Upper lobe of left lung (tissue), 4 donors: ENCODE data around the gene ARRB1.
"Not testable (repeated sequence)": the region's sequence is repeated elsewhere in the genome, so short reads cannot be mapped to it uniquely, and the experiment has no call there.

Experiments
- EP300 ChIP-seq, 4 donors: sonication (generic); formaldehyde crosslinking; IDR thresholded peaks; one replicate each; pipeline ENCODE4 v1.5.1; 2017; ENCODE audit warnings: antibody characterized with exemption in 4 of 4, control low read depth in 2 of 4
- POLR2A ChIP-seq, 4 donors: fragments of 450-650 bp; IDR thresholded peaks; one replicate each; pipeline ENCODE4 v1.5.1; 2016 to 2017; ENCODE audit warnings: antibody characterized with exemption in 4 of 4, mild to moderate bottlenecking in 2 of 4
- POLR2AphosphoS5 ChIP-seq, 2 donors: sonication (generic); formaldehyde crosslinking; IDR thresholded peaks; one replicate each; pipeline ENCODE4 v1.5.1; 2017; ENCODE audit warnings: antibody characterized with exemption in 2 of 2
- TF ChIP-seq, protein P1 (sequence below), 6 experiments: fragments of 450-650 bp in 4 of 6; fragments of 200-600 bp in 2 of 6; sonication (generic) in 2 of 6; IDR thresholded peaks; one replicate each; pipeline ENCODE4 v1.5.1; 2016 to 2019; ENCODE audit warnings: antibody characterized with exemption in 6 of 6

- TF ChIP-seq, protein P1, sequence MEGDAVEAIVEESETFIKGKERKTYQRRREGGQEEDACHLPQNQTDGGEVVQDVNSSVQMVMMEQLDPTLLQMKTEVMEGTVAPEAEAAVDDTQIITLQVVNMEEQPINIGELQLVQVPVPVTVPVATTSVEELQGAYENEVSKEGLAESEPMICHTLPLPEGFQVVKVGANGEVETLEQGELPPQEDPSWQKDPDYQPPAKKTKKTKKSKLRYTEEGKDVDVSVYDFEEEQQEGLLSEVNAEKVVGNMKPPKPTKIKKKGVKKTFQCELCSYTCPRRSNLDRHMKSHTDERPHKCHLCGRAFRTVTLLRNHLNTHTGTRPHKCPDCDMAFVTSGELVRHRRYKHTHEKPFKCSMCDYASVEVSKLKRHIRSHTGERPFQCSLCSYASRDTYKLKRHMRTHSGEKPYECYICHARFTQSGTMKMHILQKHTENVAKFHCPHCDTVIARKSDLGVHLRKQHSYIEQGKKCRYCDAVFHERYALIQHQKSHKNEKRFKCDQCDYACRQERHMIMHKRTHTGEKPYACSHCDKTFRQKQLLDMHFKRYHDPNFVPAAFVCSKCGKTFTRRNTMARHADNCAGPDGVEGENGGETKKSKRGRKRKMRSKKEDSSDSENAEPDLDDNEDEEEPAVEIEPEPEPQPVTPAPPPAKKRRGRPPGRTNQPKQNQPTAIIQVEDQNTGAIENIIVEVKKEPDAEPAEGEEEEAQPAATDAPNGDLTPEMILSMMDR (IDR thresholded peaks at IDR 0.05) = not testable (repeated sequence)
- not testable (repeated sequence) for TF ChIP-seq POLR2AphosphoS5, EP300, POLR2A (IDR thresholded peaks at IDR 0.05)
These were observed 15.4 kb upstream of the ARRB1 start for GRCh38 chr11:75366826-75367225.
